ENCODE results near the gene FRAT2. TPM values are rescaled to one million over a fixed set of nuclear protein-coding genes. Genes with fewer than 3 reads are reported as not detected.
"Not testable (repeated sequence)": the region's sequence is repeated elsewhere in the genome, so short reads cannot be mapped to it uniquely, and the experiment has no call there.

Gene FRAT2
- polyA plus RNA-seq, 3 donors from 2014 or later = 11.5 to 22.5 (median 15.9) TPM

DNA sequence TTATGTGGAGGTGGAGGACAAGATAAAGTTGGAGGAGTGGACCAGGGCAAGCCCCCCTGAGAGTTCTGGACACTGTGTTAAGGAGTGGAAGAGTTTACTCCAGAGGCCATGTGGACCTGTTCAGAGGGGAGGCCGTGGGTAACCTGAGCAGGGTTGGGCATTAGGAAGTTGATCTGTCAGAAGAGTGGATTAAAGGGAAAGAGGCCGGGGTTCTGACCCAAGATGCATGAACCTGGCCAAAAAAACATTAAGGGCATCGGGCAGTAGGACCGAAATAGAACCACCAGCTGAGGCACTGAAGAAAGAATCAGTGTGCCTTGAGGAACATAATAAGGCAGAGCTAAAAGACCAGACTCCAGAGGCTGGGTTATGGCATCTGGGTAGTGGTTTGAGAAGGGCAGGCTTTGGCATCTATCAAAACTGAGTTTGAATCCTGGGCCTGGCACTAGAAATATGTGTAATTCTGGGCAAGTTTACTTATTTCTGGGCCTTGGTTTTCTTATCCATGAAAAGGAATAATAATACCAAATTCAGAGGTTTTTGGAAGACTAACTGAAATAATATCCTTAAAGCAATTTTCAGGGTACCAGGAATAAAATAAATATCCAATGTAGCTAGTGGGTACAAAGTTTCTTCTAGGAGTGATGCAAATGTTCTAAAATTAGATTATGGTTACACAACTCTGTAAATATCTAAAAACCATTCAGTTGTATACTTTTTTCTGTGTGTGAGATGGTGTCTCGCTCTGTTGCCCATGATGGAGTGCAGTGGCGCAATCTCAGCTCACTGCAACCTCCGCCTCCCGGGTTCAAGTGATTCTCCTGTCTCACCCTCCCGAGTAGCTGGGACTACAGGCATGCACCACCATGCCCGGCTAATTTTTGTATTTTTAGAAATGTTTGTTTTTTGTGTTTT is 26.4 kb downstream of the FRAT2 start:
- Mint-ChIP-seq H3K4me3 (no peak overlapping the region), H3K9me3 (no peaks in the 10 kb centered on the region), H3K27me3 (ENCODE audit: low read depth in 3 of 3) (peaks cover 0 to under 1% (median 0%) of the 10 kb centered on the region in 3 donors), H3K36me3 (no peaks in the 10 kb centered on the region), H3K27ac (peak overlapping the region in 1 of 6 donors; percentile 11), H3K4me1 (no peaks in the 10 kb centered on the region)
- DNase-seq = no peak

DNA sequence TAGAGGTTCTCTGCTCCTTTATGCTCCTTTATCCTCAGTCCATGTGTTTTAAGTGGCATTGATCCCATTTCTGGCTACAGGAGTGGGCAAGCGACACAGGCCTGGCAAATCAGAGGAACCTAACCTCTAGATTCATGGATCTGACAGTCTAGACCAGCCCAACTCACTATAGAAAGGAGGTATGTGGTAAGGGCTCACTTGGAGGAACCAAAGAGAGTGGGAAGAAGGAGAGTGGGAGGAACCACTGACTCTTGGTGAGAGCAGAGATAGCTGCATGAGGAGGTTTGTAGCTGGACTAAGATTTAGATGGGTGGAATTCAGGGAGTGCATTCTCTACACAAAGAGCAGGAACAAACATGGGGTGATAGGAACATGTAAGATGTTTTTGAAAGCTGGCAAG is 27.1 kb downstream of the FRAT2 start:
- H3K27ac Mint-ChIP-seq = peak overlapping the region in 1 of 6 donors; percentile 11
- H3K9me3 Mint-ChIP-seq = no peaks in the 10 kb centered on the region
- no peak overlapping the region for H3K4me3 Mint-ChIP-seq

DNA sequence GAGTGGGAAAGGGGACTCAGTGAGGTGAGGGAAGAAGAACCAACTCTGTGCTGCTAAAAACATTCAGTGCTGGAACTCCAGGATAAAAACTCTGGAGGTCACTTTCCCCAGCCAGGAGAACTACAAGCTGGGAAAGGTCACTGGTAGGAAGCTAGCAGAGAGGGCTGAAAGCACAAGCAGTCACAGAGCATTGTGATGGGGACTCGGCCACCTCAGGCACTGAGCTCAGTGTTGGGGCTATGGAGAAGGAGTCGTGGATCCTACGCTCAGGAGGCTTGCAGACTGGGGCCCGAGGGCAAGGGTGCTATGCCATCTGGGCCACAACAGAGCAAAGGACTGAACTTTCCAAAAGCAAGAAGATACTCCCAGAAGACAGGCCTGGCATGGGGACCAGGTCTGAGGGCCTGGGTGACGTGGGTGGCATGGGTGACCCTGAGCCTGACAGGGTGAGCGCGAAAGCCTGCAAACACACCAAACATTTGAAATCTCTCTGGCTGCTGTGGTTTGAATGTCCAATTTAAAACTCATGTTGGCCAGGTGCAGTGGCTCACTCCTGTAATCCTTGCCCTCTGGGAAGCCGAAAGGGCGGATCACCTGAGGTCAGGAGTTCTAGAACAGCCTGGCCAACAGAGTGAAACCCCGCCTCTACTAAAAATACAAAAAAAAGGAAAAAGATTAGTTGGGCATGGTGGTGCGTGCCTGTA is 32.3 kb downstream of the FRAT2 start:
- no peak for DNase-seq
- no peaks in the 10 kb centered on the region for H3K36me3 Mint-ChIP-seq
- H3K9me3 Mint-ChIP-seq = no peaks in the 10 kb centered on the region
- H3K27ac Mint-ChIP-seq = no peak overlapping the region
- H3K27me3 Mint-ChIP-seq (ENCODE audit: low read depth in 3 of 3) = peaks cover 0 to 2% (median 0%) of the 10 kb centered on the region in 3 donors
- H3K4me1 Mint-ChIP-seq = no peaks in the 10 kb centered on the region
- H3K4me3 Mint-ChIP-seq = no peak overlapping the region

More for the DNA sequence above, 27.1 kb downstream of the FRAT2 start:
- H3K36me3 Mint-ChIP-seq = no peaks in the 10 kb centered on the region
- H3K4me1 Mint-ChIP-seq = no peaks in the 10 kb centered on the region
- H3K27me3 Mint-ChIP-seq (ENCODE audit: low read depth in 3 of 3) = peaks cover 0 to 2% (median 0%) of the 10 kb centered on the region in 3 donors
- no peak for DNase-seq

DNA sequence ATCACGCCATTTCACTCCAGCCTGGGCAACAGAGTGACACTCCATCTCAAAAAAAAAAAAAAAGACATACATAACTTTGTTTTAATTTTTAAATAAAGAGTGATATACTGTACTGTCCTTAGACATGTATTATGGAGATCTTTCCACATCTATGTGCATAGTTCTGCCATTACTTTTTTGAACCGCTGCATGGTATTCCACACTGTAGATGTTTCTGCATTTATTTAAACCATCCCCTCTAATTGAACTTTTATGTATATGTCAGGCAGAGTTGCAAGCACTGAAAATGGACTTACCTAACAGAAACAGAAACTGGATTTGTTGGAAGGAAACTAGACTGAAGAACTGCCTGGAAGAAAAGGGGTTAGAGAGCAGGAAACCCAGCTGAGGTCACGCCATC is 33.5 kb downstream of the FRAT2 start:
- H3K4me1 Mint-ChIP-seq = no peaks in the 10 kb centered on the region
- peaks cover 0 to 2% (median 0%) of the 10 kb centered on the region in 3 donors for H3K27me3 Mint-ChIP-seq (ENCODE audit: low read depth in 3 of 3)
- DNase-seq = no peak
- no peak overlapping the region for H3K27ac Mint-ChIP-seq
- no peak overlapping the region for H3K4me3 Mint-ChIP-seq
- no peaks in the 10 kb centered on the region for H3K36me3 Mint-ChIP-seq
- no peaks in the 10 kb centered on the region for H3K9me3 Mint-ChIP-seq

DNA sequence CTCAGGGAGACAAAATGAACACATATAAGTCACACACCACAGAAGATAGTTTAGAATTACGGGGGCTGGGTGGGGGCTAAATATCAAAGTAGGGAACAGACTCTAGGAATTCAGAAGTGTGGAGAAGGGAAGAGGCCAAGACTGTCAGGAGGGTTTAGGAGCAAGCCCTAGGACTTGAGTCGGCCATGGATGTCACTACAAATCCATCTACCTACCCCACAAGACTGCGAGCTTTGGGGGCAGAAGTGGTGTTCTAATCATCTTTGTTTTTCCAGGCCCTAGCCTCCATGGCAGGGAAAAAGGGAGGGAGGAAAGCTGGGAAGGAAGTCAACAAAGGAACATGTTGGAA is 36.3 kb downstream of the FRAT2 start:
- no peaks in the 10 kb centered on the region for H3K9me3 Mint-ChIP-seq
- no peak for DNase-seq
- no peaks in the 10 kb centered on the region for H3K36me3 Mint-ChIP-seq
- no peaks in the 10 kb centered on the region for H3K4me1 Mint-ChIP-seq
- no peak overlapping the region for H3K4me3 Mint-ChIP-seq
- no peak overlapping the region for H3K27ac Mint-ChIP-seq
- H3K27me3 Mint-ChIP-seq (ENCODE audit: low read depth in 3 of 3) = peaks cover 0 to 3% (median 0%) of the 10 kb centered on the region in 3 donors

DNA sequence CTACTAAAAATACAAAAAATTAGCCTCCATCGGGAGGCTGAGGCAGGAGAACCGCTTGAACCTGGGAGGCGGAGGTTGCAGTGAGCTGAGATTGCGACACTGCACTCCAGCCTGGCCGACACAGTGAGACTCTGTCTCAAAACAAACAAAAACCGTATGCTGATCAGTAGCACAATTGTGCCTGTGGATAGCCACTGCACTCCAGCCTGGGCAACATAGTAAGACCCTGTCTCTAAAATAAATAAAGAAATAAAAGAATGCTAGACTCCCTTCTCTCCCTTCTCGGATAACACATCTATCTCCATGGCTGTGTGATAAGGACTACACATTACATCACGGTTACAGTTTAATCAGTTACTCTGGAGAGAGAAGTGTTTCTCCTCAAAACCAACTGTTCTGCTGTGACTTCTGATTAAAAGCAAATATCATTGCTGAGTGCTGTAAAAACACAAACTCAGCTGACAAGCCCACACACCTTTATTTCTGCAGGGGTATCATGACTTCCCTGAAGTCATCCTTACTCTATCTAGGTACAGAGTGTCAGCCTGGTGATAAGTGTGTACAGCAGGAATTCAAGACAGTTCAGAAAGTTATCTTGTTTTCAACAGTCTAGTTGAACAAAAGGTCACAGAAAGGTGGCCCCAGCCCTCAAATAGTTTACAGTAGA is 36.8 kb downstream of the FRAT2 start:
- no peaks in the 10 kb centered on the region for H3K36me3 Mint-ChIP-seq
- no peak overlapping the region for H3K27ac Mint-ChIP-seq
- no peaks in the 10 kb centered on the region for H3K9me3 Mint-ChIP-seq
- DNase-seq = no peak
- peaks cover 2 to 3% of the 10 kb centered on the region in 2 donors for H3K4me1 Mint-ChIP-seq
- peaks cover 2 to 3% (median 2%) of the 10 kb centered on the region in 3 donors for H3K27me3 Mint-ChIP-seq (ENCODE audit: low read depth in 3 of 3)
- no peak overlapping the region for H3K4me3 Mint-ChIP-seq

DNA sequence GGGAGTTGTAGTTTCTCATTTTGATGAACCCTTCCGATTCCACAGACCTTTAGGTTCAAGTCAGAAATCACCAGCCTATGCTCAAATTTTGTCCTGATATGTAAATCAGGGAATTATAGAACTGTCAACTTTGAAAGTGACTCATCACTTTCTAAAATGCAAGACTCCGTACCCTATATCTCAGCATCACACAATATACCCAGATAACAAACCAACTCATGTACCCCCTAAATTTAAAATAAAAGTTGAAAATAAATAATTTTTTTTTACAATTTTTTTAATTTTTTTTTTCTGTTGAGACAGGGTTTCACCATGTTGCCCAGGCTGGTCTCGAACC is 41.7 kb downstream of the FRAT2 start:
- Mint-ChIP-seq H3K27ac (peak overlapping the region; percentile 84 to 96 (median 92)), H3K4me3 (peak overlapping the region; percentile 89 to 95 (median 93)), H3K9me3 (no peaks in the 10 kb centered on the region), H3K36me3 (no peaks in the 10 kb centered on the region), H3K4me1 (peaks cover 15 to 23% of the 10 kb centered on the region in 2 donors), H3K27me3 (ENCODE audit: low read depth in 3 of 3) (peaks cover 5 to 6% (median 6%) of the 10 kb centered on the region in 3 donors)
- DNase-seq = no peak

DNA sequence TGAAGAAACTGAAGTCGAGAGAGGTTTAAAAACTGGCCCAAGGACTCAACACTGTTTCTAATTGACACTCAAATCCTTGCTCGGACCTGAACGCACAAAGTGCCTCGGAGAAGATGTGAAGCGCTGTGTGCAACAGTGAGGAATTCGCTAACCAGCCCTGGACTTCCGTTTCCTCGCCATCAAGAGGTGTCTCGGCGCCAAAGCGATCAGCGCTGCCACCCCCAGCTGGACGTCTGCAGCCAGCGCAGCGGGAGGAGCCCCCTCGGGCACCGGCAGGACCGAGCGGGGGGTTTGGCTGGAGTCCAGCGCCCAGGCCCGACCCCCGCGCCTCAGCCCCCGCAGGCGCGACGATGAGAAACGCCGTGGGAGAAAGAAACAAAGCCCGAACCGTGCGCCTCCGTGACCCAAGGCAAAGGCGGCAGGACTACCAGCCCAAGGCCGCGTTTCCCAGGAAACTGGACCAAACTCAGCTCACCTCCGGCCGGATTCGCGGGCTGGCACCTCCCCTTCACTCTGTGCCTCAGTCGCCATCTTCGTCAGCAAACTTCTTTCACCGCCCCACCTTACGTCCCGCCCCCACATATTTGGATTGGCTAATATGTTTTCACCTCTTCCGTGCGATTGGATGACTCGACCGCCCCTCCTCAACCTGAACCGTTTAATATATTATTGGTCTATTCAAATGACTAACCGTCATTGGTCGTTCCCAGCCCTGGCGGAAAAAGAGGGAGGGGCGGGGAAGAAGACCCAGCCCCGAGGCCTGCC is 42.2 kb downstream of the FRAT2 start, which contains the start of gene ARHGAP19:
Gene ARHGAP19 (minus strand): TSS at position 541 of the 765 bp plus-strand sequence. CDS start 10 bp downstream, at position 531.
- H3K4me1 Mint-ChIP-seq = peaks cover 15 to 23% of the 10 kb centered on the region in 2 donors
- H3K36me3 Mint-ChIP-seq = no peaks in the 10 kb centered on the region
- H3K9me3 Mint-ChIP-seq = no peaks in the 10 kb centered on the region
- peak; percentile 94 to 95 (median 95) for DNase-seq
- H3K27me3 Mint-ChIP-seq (ENCODE audit: low read depth in 3 of 3) = peaks cover 5 to 6% (median 6%) of the 10 kb centered on the region in 3 donors
- H3K4me3 Mint-ChIP-seq = peak within 1 kb of the TSS; percentile 89 to 95 (median 93)
- H3K27ac Mint-ChIP-seq = peak within 1 kb of the TSS; percentile 84 to 96 (median 92)

DNA sequence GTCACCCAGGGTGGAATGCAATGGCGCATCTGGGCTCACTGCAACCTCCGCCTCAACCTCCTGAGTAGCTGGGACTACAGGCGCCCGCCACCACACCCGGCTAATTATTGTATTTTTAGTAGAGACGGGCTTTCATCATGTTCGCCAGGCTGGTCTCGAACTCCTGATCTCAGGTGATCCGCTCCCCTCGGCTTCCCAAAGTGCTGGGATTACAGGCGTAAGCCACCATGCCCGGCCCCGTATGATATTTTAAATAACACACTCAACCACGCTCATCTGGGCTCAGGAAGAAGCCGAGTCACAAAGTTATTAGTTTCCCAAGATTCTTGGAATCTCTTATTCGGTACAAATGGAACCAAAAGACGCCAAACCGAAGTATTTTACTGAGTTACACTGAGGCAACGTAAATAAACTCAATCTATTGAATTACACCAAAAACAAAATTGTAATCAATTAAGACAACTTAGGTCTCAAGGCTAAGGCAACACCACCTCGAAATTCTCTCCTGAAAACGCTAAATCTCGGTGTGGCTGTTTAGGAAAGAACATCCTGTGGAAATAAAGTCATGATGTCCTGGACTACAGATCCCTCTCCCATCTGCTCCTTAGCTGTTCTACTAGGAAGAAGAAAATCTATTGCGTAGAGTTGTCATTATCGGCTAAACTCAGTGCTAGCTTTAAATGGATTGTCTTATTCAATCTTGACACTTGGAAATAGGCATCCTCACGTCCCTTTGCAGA is 43.0 kb downstream of the FRAT2 start:
- H3K9me3 Mint-ChIP-seq = no peaks in the 10 kb centered on the region
- H3K4me3 Mint-ChIP-seq = peak overlapping the region; percentile 89 to 95 (median 93)
- peaks cover 15 to 23% of the 10 kb centered on the region in 2 donors for H3K4me1 Mint-ChIP-seq
- no peaks in the 10 kb centered on the region for H3K36me3 Mint-ChIP-seq
- H3K27me3 Mint-ChIP-seq (ENCODE audit: low read depth in 3 of 3) = peaks cover 5 to 6% (median 6%) of the 10 kb centered on the region in 3 donors
- peak overlapping the region; percentile 84 to 96 (median 92) for H3K27ac Mint-ChIP-seq
- no peak for DNase-seq

DNA sequence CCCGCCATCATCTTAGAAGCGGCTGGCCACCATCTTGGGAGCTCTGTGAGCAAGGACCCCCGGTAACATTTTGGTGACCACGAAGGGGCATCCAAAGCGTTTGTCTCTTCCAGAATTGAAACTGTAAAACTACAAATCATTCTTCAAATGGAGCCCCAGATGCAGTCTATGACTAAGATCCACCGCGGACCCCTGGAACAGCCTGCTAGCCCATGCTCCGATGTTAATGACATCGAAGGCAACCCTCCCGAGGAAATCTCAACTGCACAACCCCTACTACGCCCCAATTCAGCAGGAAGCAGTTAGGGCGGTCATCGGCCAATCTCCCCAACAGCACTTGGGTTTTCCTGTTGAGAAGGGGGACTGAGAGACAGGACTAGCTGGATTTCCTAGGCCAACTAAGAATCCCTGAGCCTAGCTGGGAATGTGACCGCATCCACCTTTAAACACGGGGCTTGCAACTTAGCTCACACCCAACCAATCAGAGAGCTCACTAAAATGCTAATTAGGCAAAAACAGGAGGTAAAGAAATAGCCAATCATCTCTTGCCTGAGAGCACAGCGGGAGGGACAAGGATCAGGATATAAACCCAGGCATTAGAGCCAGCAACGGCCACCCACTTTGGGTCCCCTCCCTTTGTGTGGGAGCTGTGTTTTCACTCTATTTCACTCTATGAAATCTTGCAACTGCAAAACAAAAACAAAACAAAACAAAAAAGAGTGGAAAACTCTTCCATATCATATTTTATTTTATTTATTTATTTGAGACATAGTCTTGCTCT is 43.8 kb downstream of the FRAT2 start:
- Mint-ChIP-seq H3K4me3 (peak overlapping the region; percentile 45 to 93 (median 61)), H3K4me1 (peaks cover 15 to 27% of the 10 kb centered on the region in 2 donors), H3K27ac (peak overlapping the region in 1 of 6 donors; percentile 71)
- not testable (repeated sequence) for H3K27me3 Mint-ChIP-seq (ENCODE audit: low read depth in 3 of 3); H3K9me3 Mint-ChIP-seq; DNase-seq; H3K36me3 Mint-ChIP-seq

DNA sequence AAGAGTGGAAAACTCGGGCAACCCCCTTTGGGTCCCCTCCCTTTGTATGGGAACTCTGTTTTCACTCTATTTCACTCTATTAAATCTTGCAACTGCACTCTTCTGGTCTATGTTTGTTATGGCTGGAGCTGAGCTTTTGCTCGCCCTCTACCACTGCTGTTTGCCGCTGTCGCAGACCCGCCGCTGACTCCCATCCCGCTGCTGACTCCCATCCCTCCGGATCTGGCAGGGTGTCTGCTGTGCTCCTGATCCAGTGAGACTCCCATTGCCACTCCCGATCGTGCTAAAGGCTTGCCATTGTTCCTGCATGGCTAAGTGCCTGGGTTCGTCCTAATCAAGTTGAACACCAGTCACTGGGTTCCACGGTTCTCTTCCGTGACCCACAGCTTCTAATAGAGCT is 44.5 kb downstream of the FRAT2 start:
- DNase-seq; H3K9me3 Mint-ChIP-seq; H3K27me3 Mint-ChIP-seq (ENCODE audit: low read depth in 3 of 3); H3K36me3 Mint-ChIP-seq: not testable (repeated sequence)
- Mint-ChIP-seq H3K4me3 (peak overlapping the region in 2 of 5 donors; percentile 61 to 63), H3K27ac (peak overlapping the region in 1 of 6 donors; percentile 13), H3K4me1 (peaks cover 15 to 29% of the 10 kb centered on the region in 2 donors)
